HepG2 (cell line): ENCODE results near the gene RPS6KC1.

Experiments used
- FOSL2 ChIP-seq: sonication (generic); formaldehyde crosslinking; IDR thresholded peaks from 2 replicates; pipeline ENCODE4 v1.4.0; 2020; ENCODE audit warnings: missing genetic modification reagents
- FOXK2 ChIP-seq: fragments of 450-650 bp; IDR thresholded peaks from 2 replicates; pipeline ENCODE4 v1.6.1; 2016
- POLR2A ChIP-seq, 2 experiments: IDR thresholded peaks; 2 replicates each; pipeline ENCODE4 v1.6.1; 2011; ENCODE audit warnings: low read depth in 2 of 2, low read length in 2 of 2, mild to moderate bottlenecking in 1 of 2, moderate library complexity in 1 of 2; ENCODE audit not compliant: insufficient read depth in 1 of 2
- RAD21 ChIP-seq: fragments of 450-650 bp; formaldehyde crosslinking; IDR thresholded peaks from 2 replicates; pipeline ENCODE4 v1.5.0; 2020; ENCODE audit warnings: mild to moderate bottlenecking
- ZNF543 ChIP-seq: sonication (generic); formaldehyde crosslinking; IDR thresholded peaks from 2 replicates; pipeline ENCODE4 v1.4.0; 2020; ENCODE audit warnings: mild to moderate bottlenecking, missing genetic modification reagents
- TF ChIP-seq, protein P1 (sequence below): sonication (generic); formaldehyde crosslinking; IDR thresholded peaks from 2 replicates; pipeline ENCODE4 v1.4.0; 2020; ENCODE audit warnings: missing genetic modification reagents

DNA sequence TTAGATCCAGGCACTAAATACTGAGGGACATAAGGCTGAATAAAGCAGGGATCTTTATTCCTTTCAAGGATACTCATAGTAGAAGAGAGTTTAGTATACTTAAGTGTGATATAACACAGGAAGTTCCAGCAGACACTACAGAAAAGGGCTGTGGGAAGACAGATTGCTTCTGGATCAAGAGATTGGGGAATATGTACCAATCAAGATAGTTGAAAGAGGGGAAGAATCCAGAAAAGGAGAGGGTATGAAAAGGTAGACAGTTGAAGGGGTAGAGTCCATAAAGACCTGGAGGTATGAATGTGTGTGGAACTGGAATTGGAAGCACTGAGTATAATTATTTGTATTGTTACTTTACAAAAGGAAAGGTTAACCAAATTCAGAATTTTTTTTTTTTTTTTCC lies 2.4 kb downstream of the RPS6KC1 start:
- TF ChIP-seq FOXK2 (no peak), ZNF543 (CRISPR knock-in tag) (no peak), POLR2A (IDR thresholded peaks at IDR 0.05; ENCODE audit: insufficient read depth in 1 of 2, low read depth in 2 of 2, low read length in 2 of 2) (no peak), FOSL2 (no peak), RAD21 (CRISPR knock-in tag) (no peak)
- TF ChIP-seq, protein P1, sequence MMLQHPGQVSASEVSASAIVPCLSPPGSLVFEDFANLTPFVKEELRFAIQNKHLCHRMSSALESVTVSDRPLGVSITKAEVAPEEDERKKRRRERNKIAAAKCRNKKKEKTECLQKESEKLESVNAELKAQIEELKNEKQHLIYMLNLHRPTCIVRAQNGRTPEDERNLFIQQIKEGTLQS (CRISPR knock-in tag), result no peak
